Colonic mucosa (tissue), 4 donors: ENCODE results near the gene DUSP5. TPM values are rescaled to one million over a fixed set of nuclear protein-coding genes. Genes with fewer than 3 reads are reported as not detected.

ENCODE experiments used
- DNase-seq: peaks from one replicate; pipeline ENCODE4 v3.0.0-alpha.2; 2020
- H3K27ac ChIP-seq: fragments of 200-600 bp; one replicate; pipeline ENCODE4 v1.8.0; 2021
- H3K27me3 ChIP-seq: fragments of 200-600 bp; one replicate; pipeline ENCODE4 v1.8.0; 2021
- H3K36me3 ChIP-seq: fragments of 200-600 bp; one replicate; pipeline ENCODE4 v1.8.0; 2021
- H3K4me1 ChIP-seq: fragments of 200-600 bp; one replicate; pipeline ENCODE4 v1.8.0; 2021; ENCODE audit warnings: mild to moderate bottlenecking
- H3K4me3 ChIP-seq: fragments of 200-600 bp; one replicate; pipeline ENCODE4 v1.8.0; 2021
- H3K9ac ChIP-seq, 2 donors: one replicate each; pipeline ENCODE4 v1.7.0; 2013; ENCODE audit warnings: control low read depth in 2 of 2, low read depth in 2 of 2, low read length in 2 of 2
- H3K9me3 ChIP-seq: fragments of 200-600 bp; one replicate; pipeline ENCODE4 v1.8.0; 2021
- CTCF ChIP-seq: fragments of 200-600 bp; IDR thresholded peaks from one replicate; pipeline ENCODE4 v1.8.0; 2022; ENCODE audit warnings: antibody characterized with exemption, mild to moderate bottlenecking
- intact Hi-C: fragments of 100-400 bp; cut with DNase I; formaldehyde crosslinking; loops from one replicate; pipeline ENCODE4 v1.14.1; 2022
- total RNA-seq, 2 donors: library from RNA; stranded (reverse); fragmentation: NEBNext Ultra II Directional in 1 of 2; extraction: Animal tissue kit (Norgen Biotek cat#: 25700) in 1 of 2; gene quantifications; one replicate each; pipeline ENCODE4 v1.2.1, GENCODE V29; 2021
- donor health status: healthy.
- donor health status: DM: no; HTN: no; CAD: no.
- donor health status: DM: no; HTN: no; CAD: no.

The DUSP5 gene
- total RNA-seq = 10 to 100 TPM in 1 of 2 donors, 1 to 10 TPM in 1; 6.2 to 22.0 TPM

GRCh38 chr10:110497438-110498086 lies at the start of gene DUSP5:
DUSP5 (plus strand) TSS chr10:110497907; CDS start chr10:110498122, 215 bp downstream.
- no peak for TF ChIP-seq CTCF
- peaks cover 8% of the 10 kb centered on the region for H3K27me3 ChIP-seq
- H3K4me3 ChIP-seq = peak within 1 kb of the TSS; percentile 44
- intact Hi-C loops = no loop called here
- H3K36me3 ChIP-seq = no peaks in the 10 kb centered on the region
- H3K9me3 ChIP-seq = no peaks in the 10 kb centered on the region
- H3K27ac ChIP-seq = peak within 1 kb of the TSS; percentile 77
- peak; percentile 96 for DNase-seq
- H3K9ac ChIP-seq = peak within 1 kb of the TSS; percentile 70 to 89
- peaks cover 7% of the 10 kb centered on the region for H3K4me1 ChIP-seq

GRCh38 chr10:110448682-110449418 lies 48.9 kb upstream of the DUSP5 start:
- no peak overlapping the region for H3K9ac ChIP-seq
- no peak for TF ChIP-seq CTCF
- H3K9me3 ChIP-seq = no peaks in the 10 kb centered on the region
- no peaks in the 10 kb centered on the region for H3K27me3 ChIP-seq
- H3K27ac ChIP-seq = no peak overlapping the region
- H3K4me3 ChIP-seq = no peak overlapping the region
- no peak for DNase-seq
- intact Hi-C loops = no loop called here
- no peaks in the 10 kb centered on the region for H3K4me1 ChIP-seq
- no peaks in the 10 kb centered on the region for H3K36me3 ChIP-seq

- Histone ChIP-seq H3K27ac (no peak overlapping the region), H3K36me3 (no peaks in the 10 kb centered on the region), H3K27me3 (no peaks in the 10 kb centered on the region), H3K4me3 (no peak overlapping the region), H3K4me1 (no peaks in the 10 kb centered on the region), H3K9me3 (no peaks in the 10 kb centered on the region), H3K9ac (no peak overlapping the region)
- intact Hi-C loops = no loop called here
- TF ChIP-seq CTCF = no peak
- no peak for DNase-seq
Observed at GRCh38 chr10:110455446-110455845, 42.3 kb upstream of the DUSP5 start.

- TF ChIP-seq CTCF = no peak
- Histone ChIP-seq H3K4me1 (no peaks in the 10 kb centered on the region), H3K27ac (no peak overlapping the region), H3K9ac (peak overlapping the region in 1 of 2 donors; percentile 2), H3K36me3 (no peaks in the 10 kb centered on the region), H3K4me3 (no peak overlapping the region), H3K9me3 (no peaks in the 10 kb centered on the region), H3K27me3 (no peaks in the 10 kb centered on the region)
- no peak for DNase-seq
- intact Hi-C loops = no loop called here
Observed at GRCh38 chr10:110456046-110456445, 41.7 kb upstream of the DUSP5 start.

GRCh38 chr10:110456523-110457091 lies 41.1 kb upstream of the DUSP5 start:
- H3K9ac ChIP-seq = no peak overlapping the region
- no peak overlapping the region for H3K4me3 ChIP-seq
- H3K27me3 ChIP-seq = no peaks in the 10 kb centered on the region
- no peaks in the 10 kb centered on the region for H3K4me1 ChIP-seq
- DNase-seq = no peak
- no peaks in the 10 kb centered on the region for H3K36me3 ChIP-seq
- TF ChIP-seq CTCF = no peak
- no peak overlapping the region for H3K27ac ChIP-seq
- intact Hi-C loops = no loop called here
- no peaks in the 10 kb centered on the region for H3K9me3 ChIP-seq
